Thyroid gland (tissue), 4 donors: Measurements from ENCODE around the gene ETV6.

Experiments used
- POLR2A ChIP-seq, 2 donors: fragments of 450-650 bp; IDR thresholded peaks; one replicate each; pipeline ENCODE4 v1.6.1; 2017; ENCODE audit warnings: antibody characterized with exemption in 2 of 2, mild to moderate bottlenecking in 2 of 2, moderate library complexity in 1 of 2
- TF ChIP-seq, protein P1 (sequence below), 6 experiments: fragments of 200-600 bp in 3 of 6; fragments of 450-650 bp in 3 of 6; sonication (generic) in 3 of 6; IDR thresholded peaks; one replicate each; pipeline ENCODE4 v1.5.1; 2016 to 2019; ENCODE audit warnings: antibody characterized with exemption in 6 of 6, mild to moderate bottlenecking in 2 of 6, inconsistent platforms in 1 of 6, moderate library complexity in 1 of 6

DNA sequence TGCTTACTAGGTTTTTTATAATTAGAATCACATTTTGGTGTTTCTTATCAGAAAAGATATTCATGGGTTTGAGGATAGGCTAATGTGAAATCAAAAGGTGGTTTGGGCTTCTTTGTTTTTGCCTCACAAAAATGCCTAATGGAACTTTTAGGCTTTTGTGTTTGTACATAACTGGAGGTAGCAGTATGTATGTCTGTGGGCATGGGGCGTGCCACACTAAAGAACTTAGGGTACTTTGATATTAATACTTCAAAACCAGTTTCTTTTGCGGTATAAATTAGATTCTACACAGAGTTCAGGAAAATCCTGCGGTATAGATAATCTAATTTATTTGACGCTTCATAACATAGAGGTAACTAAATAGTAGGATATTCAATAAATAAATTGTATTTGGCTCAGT is 1.9 kb downstream of the ETV6 start:
- TF ChIP-seq, protein P1, sequence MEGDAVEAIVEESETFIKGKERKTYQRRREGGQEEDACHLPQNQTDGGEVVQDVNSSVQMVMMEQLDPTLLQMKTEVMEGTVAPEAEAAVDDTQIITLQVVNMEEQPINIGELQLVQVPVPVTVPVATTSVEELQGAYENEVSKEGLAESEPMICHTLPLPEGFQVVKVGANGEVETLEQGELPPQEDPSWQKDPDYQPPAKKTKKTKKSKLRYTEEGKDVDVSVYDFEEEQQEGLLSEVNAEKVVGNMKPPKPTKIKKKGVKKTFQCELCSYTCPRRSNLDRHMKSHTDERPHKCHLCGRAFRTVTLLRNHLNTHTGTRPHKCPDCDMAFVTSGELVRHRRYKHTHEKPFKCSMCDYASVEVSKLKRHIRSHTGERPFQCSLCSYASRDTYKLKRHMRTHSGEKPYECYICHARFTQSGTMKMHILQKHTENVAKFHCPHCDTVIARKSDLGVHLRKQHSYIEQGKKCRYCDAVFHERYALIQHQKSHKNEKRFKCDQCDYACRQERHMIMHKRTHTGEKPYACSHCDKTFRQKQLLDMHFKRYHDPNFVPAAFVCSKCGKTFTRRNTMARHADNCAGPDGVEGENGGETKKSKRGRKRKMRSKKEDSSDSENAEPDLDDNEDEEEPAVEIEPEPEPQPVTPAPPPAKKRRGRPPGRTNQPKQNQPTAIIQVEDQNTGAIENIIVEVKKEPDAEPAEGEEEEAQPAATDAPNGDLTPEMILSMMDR (IDR thresholded peaks at IDR 0.05): no peak
- TF ChIP-seq POLR2A (IDR thresholded peaks at IDR 0.05): no peak
